K562 (cell line): ENCODE results near the gene SAMD4A. TPM values are rescaled to one million over a fixed set of nuclear protein-coding genes. Genes with fewer than 3 reads are reported as not detected.

Source experiments
- BRF1 ChIP-seq: IDR thresholded peaks from 3 replicates; pipeline ENCODE4 v1.6.1; 2011; ENCODE audit warnings: borderline replicate concordance, mild to moderate bottlenecking; ENCODE audit not compliant: insufficient read length; ENCODE audit errors: extremely low read depth
- NR2F6 ChIP-seq: fragments of 450-650 bp; formaldehyde crosslinking; IDR thresholded peaks from 2 replicates; pipeline ENCODE4 v1.4.0; 2020; ENCODE audit warnings: mild to moderate bottlenecking
- SMAD3 ChIP-seq: fragments of 450-650 bp; formaldehyde crosslinking; conservative IDR thresholded peaks from 2 replicates; pipeline ENCODE4 v1.4.0; 2020; ENCODE audit warnings: mild to moderate bottlenecking
- ZFP30 ChIP-seq: fragments of 250-450 bp; sonication (Bioruptor Pico); IDR thresholded peaks from 2 replicates; pipeline ENCODE4 v1.8.0; 2022; ENCODE audit warnings: moderate library complexity, mild to moderate bottlenecking, inconsistent platforms, borderline replicate concordance
- ZNF764 ChIP-seq: fragments of 250-450 bp; sonication (Bioruptor Pico); IDR thresholded peaks from 2 replicates; pipeline ENCODE4 v1.4.0; 2020; ENCODE audit warnings: low read depth, mild to moderate bottlenecking, moderate library complexity
- polyA plus RNA-seq, 8 experiments: library from polyadenylated mRNA; depleted of rRNA in 4 of 8; stranded (reverse) in 5 of 8; unstranded in 3 of 8; fragments of >200 nt; fragmentation: Nextera tagmentation in 2 of 8; fragmentation: Illumina TruSeq in 1 of 8; extraction: Ambion mirVana in 2 of 8; extraction: Trizol in 1 of 8; gene quantifications; 2 replicates each; pipeline versions ENCODE4 v1.2.1 to v1.2.3, GENCODE V29; 2011 to 2014; ENCODE audit warnings: inconsistent platforms in 1 of 8, missing spikeins in 1 of 8
- total RNA-seq, 7 experiments: library from RNA; depleted of rRNA in 6 of 7; stranded (reverse); fragments of >200 nt in 6 of 7; fragmentation: Illumina TruSeq in 2 of 7; extraction: Trizol in 2 of 7; gene quantifications; 2 replicates each; pipeline versions ENCODE4 v1.2.1 to v1.2.3, GENCODE V29; 2011 to 2021; ENCODE audit warnings: low replicate concordance in 1 of 7
- TF ChIP-seq, protein P1 (sequence below): sonication (generic); formaldehyde crosslinking; IDR thresholded peaks from 2 replicates; pipeline ENCODE4 v1.8.1; 2023; ENCODE audit warnings: mild to moderate bottlenecking, missing genetic modification reagents
- TF ChIP-seq, protein P2 (sequence below): sonication (generic); formaldehyde crosslinking; IDR thresholded peaks from 2 replicates; pipeline ENCODE4 v1.8.0; 2022; ENCODE audit warnings: missing genetic modification reagents, mild to moderate bottlenecking, borderline replicate concordance
- TF ChIP-seq, protein P3 (sequence below): sonication (generic); formaldehyde crosslinking; IDR thresholded peaks from 2 replicates; pipeline ENCODE4 v1.8.0; 2022; ENCODE audit warnings: mild to moderate bottlenecking, missing genetic modification reagents

The SAMD4A gene
- total and polyA plus RNA-seq, 9 of the 15 experiments (the other 6 are each of a cell fraction or from before 2014, with no cell fraction given): 0.66 to 6.8 (median 3.3) TPM

DNA sequence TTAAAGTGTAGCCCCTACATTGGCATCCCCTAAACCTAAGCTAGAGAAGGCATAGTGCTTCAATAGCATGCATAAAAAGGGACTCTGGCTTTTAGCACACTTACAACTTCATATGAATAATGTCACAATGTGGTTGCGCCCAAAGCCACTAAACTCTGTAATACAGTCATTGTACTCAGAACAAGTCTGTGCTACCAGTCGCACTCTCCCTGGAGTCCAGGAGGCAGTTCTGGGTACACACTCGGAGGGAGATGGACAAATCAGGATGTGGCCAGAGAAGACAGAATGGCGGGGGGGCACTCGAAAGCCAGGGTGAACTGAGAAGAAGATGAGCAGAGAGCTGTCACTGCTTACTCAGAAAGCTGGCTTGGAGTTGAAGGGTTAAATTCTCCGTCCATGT lies 10.6 kb downstream of the SAMD4A start (continued):
- TF ChIP-seq, protein P1, sequence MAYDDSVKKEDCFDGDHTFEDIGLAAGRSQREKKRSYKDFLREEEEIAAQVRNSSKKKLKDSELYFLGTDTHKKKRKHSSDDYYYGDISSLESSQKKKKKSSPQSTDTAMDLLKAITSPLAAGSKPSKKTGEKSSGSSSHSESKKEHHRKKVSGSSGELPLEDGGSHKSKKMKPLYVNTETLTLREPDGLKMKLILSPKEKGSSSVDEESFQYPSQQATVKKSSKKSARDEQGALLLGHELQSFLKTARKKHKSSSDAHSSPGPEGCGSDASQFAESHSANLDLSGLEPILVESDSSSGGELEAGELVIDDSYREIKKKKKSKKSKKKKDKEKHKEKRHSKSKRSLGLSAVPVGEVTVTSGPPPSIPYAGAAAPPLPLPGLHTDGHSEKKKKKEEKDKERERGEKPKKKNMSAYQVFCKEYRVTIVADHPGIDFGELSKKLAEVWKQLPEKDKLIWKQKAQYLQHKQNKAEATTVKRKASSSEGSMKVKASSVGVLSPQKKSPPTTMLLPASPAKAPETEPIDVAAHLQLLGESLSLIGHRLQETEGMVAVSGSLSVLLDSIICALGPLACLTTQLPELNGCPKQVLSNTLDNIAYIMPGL (CRISPR knock-in tag): no peak
- TF ChIP-seq, protein P2, sequence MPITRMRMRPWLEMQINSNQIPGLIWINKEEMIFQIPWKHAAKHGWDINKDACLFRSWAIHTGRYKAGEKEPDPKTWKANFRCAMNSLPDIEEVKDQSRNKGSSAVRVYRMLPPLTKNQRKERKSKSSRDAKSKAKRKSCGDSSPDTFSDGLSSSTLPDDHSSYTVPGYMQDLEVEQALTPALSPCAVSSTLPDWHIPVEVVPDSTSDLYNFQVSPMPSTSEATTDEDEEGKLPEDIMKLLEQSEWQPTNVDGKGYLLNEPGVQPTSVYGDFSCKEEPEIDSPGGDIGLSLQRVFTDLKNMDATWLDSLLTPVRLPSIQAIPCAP: no peak
- TF ChIP-seq ZNF764: no peak
- TF ChIP-seq ZFP30 (CRISPR knock-in tag): no peak
- TF ChIP-seq NR2F6 (CRISPR knock-in tag): no peak
- TF ChIP-seq, protein P3, sequence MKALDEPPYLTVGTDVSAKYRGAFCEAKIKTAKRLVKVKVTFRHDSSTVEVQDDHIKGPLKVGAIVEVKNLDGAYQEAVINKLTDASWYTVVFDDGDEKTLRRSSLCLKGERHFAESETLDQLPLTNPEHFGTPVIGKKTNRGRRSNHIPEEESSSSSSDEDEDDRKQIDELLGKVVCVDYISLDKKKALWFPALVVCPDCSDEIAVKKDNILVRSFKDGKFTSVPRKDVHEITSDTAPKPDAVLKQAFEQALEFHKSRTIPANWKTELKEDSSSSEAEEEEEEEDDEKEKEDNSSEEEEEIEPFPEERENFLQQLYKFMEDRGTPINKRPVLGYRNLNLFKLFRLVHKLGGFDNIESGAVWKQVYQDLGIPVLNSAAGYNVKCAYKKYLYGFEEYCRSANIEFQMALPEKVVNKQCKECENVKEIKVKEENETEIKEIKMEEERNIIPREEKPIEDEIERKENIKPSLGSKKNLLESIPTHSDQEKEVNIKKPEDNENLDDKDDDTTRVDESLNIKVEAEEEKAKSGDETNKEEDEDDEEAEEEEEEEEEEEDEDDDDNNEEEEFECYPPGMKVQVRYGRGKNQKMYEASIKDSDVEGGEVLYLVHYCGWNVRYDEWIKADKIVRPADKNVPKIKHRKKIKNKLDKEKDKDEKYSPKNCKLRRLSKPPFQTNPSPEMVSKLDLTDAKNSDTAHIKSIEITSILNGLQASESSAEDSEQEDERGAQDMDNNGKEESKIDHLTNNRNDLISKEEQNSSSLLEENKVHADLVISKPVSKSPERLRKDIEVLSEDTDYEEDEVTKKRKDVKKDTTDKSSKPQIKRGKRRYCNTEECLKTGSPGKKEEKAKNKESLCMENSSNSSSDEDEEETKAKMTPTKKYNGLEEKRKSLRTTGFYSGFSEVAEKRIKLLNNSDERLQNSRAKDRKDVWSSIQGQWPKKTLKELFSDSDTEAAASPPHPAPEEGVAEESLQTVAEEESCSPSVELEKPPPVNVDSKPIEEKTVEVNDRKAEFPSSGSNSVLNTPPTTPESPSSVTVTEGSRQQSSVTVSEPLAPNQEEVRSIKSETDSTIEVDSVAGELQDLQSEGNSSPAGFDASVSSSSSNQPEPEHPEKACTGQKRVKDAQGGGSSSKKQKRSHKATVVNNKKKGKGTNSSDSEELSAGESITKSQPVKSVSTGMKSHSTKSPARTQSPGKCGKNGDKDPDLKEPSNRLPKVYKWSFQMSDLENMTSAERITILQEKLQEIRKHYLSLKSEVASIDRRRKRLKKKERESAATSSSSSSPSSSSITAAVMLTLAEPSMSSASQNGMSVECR: no peak
- TF ChIP-seq SMAD3 (CRISPR knock-in tag): no peak
- TF ChIP-seq BRF1: no peak
